HG03039 (cell line): Measurements from ENCODE around the gene HHATL.
"Not testable (repeated sequence)": the region's sequence is repeated elsewhere in the genome, so short reads cannot be mapped to it uniquely, and the experiment has no call there.

Experiments
- ATAC-seq: cut with Tn5 transposase; IDR thresholded peaks from one replicate; pipeline ENCODE4 v1.9.1; 2021; ENCODE audit warnings: mild to moderate bottlenecking, moderate library complexity; ENCODE audit not compliant: unreplicated experiment

The HHATL gene

DNA sequence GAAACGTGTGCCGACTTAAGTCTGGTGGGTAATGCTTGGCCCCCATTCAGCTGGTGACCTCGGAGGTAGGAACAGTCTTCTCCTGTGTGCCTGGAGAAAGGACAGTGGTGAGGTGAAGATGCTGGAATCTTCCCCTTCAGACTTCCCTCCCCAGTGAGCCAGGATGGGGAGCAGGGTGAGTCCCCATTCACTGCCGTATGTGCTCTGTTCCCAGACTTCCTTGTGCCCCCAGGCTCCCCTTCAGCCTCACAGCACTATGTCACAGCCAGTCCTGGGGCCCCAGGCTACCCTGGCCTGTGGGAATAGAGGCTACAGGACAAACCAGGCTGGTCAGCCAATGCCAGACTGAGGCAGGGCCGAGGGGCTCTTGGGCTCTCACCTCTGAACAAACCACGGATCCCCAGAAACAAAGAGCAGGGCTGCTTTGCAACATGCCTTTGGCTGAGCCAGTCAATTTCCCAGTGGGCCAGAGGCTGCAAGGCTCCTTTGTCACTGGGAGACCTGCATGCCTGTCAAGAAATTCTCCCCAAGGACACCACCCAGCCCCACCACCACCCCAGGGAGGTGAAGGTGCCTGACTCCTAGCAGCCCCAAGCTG is 31.8 kb upstream of the HHATL start:
- ATAC-seq = no peak

DNA sequence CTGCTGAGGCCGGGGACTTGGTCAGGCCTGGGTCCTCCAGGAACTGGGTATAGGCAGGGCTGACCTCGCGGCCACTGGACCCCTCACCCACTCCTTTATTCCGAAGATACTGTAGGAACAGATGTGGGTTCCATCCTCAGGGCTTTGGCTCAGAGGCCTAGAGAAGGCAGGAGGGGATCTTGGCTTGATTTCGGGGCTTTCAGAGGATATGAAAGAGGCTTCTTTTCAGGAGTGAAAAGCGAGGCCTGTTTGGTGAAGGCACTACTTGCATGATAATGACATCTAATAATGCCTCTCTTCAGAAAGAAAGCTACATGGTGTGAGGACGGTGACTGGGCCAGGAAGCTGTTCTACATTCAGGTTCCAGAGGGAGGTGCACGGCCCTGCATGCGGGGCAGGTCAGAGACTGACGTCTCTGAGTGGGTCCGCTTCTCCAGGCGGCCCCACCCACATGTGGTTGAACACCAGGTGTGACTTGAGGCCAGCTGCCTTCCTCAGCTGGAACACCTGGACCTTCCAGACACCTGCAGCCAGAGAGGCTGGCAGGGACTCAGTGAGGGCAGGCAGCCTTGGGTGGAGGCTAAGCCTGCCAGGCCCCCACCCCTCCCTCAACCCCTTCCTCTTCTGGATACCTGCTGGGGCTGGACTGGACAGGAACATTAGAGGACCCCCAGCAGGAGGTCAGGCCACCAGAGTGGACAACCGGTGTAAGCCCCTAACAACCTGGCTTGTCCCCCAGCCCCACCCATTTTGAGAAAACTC is 31.1 kb upstream of the HHATL start:
- no peak for ATAC-seq

DNA sequence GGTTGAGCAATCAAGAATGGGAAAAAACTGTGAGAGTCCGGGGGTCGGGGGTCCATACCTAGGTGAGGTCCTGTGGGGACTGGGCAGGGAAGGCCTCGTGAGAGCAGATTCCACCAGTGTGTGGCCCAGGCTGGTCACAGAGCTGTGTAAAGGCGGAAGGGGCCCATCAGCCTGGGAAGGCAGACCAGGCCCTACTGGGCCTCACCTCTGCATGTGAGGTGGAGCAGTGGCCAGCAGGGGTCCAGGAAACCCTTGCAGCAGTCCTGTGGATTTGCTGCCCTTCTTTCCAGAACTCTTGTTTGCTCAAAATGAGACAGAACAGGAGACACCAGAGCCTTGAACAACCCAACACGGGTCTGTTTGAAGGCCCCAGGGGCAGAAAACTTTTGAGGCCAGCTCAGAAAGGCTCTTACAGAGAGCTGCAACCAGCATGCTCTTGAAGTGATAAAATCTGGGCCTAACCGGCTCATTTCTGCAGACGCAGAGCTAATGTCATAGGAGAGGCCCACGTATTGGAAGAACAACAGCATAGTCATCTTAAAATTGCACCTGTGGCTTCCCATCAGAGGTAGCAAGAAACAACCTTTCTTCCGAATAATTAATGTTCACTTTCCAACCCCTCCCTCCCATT is 30.3 kb upstream of the HHATL start:
- ATAC-seq = no peak

DNA sequence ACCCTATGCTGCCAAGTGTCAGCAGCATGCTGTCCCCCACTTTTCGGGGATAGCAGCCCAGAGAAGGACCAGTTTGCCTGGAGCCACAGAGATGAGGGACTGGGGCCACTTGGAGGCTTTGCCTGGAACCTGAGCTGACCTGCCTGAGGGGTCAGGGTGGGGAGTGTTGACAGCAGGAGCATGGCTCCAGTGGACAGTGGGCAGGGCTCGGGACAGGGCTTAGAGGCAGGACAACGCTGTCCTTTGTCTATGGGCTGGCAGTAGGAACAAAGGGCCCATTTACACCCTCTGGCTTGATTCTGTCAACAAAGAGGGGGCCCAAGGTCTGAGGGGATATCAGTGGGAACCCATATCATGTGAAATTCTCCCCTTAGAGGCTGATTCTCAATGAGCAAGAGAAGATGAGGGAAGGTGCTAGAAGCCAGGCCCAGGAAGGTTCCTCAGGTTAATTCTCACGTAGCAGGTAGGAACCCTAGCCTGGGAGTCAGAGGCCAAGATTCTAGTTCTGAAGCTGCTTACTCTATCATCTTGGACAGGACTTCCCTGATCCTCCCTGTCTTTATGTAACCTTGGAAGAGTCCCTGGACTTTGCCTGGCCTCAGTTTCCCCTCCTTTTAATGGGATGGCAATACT is 29.7 kb upstream of the HHATL start:
- no peak for ATAC-seq

DNA sequence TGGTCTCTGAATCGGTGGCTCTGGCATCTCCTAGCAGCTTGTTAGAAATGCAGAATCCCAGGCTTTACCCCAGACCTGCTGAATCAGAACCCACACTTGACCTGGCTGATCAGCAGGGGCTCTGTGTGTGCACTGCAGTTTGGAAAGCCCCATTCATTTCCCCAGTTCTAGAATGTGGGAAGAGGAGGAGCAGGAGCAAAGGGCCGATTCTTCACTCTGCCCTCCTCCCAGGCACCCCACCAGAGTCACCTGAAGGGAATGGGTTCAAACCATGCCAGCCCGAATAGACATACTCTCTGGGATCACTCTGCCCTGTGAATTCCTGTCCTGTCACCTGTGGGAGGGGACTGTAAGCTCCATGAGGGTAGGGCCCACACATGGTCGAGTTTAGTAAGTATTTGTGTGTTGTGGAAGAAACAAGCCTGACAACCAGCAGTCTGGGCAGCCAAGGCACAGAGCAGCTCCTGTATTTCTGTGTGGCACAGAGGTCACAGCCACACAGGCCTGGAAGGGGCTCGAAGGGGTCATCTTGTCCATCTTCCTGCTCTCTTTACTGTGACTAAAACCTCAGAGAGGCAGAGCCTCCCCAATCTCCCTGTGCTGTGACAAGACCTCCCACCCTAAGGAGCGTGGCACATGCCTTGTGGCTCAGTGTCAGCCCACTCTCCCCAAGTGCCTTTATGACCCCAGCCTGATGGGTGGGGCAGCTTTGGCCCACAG is 29.0 kb upstream of the HHATL start:
- no peak for ATAC-seq

DNA sequence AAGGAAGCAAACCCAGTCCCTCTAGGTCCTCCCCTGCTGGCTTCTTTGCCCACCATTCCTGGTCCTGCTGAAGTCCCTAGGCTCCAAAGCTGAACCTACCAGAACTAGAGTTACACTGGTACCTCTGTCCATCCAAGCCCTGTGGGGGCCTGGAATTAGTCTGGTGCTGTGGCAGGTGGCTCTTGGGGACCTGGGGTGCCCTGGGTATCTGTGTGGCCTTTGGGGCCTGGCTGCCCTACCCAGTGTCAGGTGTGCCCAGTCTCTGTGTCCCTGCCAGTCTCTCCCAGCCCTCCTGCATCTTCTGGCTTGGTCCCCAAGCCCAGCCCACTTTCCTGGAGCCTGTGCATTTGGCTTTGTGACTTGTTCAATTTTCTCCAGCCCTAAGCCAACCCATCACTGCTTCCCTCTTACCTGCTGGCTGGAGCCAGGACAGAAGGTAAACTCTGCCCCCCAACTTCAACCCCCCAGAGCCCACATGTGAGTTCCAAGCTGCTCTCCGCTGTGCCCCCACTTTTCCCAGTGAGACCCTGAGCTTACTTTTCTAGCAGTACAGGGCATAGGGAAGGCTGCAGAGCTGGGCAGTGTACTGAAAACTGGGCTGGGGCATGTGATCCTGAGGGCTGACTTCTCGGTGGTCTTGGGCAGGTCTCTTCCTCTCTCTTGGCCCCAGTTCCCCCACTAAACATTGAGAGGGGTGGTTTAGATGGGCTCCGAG is 28.3 kb upstream of the HHATL start:
- ATAC-seq = no peak

DNA sequence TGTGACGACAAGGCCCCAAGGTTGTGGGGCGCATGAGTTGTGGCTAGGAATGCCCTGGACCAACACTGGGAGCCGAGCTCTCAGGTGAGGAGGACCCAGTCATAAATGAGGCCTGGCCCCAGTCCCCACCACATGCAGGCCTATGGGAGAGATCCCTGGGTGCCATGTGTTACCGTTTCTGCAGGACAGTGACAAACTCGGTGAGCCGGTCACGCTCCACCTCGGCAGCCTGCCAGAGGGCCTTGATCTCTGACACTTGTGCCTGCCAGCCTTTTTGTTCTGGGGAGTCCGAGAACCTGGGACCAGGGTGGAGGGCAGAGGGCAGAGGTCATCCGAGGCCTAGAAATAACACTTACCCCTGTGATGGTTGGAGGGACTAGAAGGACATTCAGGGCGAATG is 27.7 kb upstream of the HHATL start:
- ATAC-seq = no peak

DNA sequence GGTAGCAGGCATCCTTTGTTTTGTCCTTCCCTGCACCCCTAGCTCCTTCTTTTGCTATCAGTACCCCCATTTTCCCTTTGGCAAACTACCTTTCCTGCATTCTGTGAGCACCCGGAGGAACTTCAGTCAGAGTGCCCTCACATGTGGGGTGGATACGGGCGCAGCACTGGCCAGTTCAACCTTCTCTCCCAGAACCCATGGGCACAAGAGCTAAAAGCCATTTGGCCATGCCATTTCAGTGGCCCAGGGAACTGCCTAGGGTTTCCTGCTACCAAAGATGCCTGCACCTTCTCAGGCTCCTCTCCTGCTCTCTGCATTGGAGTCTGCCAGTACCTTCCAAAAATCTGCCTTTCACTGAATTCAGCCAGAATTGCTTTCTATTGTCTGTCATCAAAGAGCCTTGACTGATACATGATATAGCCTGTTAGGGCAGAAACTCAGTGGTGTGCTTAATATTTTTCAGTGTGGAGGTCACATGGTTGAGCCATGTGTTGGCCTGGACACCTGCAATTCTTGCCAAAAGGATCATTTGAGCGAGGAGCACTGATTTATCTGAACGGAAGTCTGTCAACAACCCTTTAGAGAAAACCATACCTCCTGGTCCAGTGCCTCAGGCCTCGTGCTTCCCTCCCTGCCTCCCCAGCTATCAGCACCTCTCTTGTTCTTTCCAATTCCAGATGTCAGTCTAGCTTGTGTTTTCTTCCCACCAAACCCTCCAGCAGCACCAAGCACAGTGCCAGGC is 27.0 kb upstream of the HHATL start:
- ATAC-seq = no peak

DNA sequence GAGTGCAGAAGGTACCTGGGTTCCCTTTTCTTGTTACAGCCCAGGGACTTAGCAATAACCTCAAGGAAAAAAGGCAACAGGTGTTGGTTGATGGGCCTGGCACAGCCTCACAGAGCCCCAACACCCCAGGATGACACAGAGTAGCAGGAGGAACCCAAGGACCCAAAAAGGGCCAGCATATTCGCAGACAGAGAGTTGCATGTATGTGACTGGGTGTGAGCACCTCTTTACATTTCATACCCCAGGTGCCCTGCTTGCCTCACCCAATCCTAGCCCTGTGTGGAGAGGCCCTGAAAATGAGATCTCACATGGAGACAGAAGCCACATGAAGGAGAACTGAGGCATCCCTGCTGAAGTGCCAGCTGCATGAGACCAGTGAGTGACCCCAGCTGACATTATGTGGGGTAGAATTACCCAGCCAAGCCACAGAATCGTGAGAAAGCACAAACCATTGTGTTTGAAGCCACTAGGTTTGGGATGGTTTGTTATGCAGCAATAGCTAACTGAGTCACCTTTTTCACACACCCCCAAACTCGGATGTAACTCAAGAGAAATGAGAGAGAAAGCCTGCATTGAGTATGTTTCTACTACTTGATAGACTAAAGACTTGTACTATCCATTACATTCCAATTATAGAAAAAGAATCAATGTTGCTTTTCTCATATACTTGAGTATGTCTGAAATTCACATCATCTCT is 26.2 kb upstream of the HHATL start:
- no peak for ATAC-seq

DNA sequence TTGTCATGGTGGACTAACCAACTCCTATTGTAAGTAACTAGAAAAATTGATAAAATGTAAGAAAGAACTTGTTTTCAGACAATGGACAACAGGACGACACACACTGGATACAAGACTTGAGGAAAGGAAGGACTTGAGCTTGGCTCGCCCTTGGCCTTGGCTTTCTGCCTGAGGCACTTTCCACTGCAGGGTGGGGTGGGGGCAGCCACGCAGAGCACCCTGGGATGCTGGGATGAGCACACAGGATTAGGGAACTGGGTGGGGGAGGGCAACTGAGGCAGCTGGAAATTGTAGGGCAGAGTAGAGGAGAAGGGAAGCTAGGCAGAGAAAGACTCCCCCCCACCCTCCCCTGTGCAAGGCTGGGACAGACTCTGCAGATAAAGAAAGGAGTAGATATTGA is 25.5 kb upstream of the HHATL start:
- no peak for ATAC-seq

DNA sequence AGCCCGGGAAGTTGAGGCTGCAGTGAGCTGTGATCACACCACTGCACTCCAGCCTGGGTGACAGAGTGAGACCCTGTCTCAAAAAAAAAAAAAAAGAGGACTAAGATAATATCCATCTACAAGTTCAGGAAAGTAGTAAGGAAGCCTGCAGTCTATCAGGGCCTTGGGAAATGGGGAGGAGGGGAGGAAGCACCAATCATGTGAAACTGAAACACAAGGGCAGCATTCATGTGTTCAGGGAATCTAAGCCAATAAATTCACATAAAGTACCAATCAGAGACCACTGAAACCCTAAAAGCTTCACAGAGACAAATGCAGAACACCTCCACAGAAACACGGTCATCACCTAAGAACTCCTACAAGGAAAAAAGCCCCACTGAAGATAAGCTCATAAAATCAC is 22.9 kb upstream of the HHATL start:
- ATAC-seq = no peak

DNA sequence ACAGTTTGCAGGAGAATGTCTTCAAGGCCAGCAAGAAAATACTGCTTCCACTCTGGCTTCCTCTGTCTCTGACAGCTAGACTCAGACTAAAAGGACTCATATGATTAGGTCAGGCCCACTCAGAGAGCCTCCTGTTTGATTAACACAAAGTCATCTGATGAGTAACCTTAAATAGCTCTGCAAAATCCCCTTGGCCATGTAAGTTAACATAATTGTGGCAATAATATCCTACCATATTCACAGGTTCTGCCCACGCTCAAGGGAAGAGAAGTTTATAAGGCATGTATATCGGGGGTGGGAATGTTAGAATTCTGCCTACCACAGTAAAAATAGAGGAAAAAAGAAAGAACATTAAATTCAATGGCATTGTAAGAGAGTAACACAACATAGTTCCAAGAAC is 20.6 kb upstream of the HHATL start:
- no peak for ATAC-seq

DNA sequence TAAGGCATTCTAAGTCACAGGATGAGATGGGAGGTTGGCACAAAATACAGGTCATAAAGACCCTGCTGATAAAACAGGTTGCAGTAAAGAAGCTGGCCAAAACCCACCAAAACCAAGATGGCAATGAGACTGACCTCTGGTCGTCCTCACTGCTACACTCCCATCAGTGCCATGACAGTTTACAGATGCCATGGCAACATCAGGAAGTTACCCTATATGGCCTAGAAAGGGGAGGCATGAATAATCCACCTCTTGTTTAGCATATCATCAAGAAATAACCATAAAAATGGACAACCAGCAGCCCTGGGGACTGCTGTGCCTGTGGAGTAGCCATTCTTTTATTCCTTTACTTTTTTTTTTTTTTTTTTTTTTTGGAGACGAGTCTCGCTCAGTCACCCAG is 19.8 kb upstream of the HHATL start:
- not testable (repeated sequence) for ATAC-seq

DNA sequence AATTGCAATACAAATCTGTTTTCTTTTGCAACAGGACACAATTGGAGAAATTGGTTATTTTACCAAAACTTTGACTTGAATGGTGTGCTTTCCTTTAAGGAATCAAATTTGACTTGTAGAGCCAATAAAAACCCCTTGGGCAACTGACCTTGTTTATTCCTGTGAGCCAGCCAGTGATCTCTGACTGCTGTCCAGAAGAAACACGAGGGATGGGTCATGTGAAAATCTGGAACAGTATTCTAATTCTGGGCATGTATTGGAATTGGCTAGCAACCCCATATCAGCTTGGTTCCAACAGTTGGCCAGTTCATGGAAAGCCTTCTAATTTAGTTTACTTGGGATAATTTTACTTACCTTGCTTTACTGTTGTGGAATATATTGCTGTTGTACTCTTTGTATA is 19.1 kb upstream of the HHATL start:
- no peak for ATAC-seq

DNA sequence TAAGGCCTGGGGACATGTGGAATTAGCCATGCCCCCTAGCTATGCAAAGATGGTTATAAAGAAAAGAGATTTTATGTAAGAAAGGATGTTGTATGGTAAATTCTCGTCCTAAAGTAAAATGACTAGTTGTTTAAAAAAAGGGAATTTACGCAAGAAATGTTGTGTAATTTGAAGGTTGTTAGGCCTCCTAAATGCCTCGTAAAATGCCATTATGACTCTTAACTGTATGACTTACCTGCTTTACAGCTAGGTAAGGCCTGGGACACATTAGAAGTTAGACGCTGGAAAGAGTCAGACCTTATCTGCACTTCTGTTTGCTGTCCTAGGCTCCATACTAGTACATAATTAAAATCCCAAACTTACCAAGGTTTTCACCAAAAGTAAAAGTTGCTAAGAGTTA is 17.5 kb upstream of the HHATL start:
- ATAC-seq = no peak

DNA sequence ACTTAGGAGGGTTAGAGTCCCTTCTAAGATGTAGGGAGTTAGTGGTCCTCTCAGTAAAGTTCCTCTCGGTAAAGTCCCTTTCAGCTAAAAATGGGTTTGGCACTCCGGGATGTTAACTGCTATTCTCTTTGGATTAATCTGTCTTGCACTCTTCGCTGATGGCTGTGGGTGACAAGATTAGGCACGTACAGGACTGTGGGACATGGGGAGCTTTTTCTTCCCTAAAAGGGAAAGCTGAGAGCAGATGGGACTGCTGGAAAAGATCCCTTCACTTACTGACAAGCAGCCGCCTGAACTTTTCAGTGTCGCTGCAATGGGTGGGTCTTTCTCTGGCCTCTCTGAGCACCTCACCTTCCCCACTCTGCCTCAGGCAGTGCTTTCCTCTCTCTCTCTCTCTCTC is 16.4 kb upstream of the HHATL start:
- no peak for ATAC-seq

DNA sequence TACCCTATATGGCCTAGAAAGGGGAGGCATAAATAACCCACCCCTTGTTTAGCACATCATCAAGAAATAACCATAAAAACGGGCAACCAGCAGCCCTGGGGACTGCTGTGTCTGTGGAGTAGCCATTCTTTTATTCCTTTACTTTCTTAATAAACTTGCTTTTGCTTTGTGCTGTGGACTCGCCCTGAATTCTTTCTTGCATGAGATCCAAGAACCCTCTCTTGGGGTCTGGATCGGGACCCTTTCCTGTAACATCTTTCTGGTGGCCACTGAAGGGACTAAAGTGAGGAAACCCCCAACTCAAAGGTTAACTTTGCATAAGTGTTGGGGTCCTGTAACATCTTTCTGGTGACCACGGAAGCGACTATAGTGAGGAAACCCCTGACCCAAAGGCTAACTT is 15.7 kb upstream of the HHATL start:
- ATAC-seq = no peak

DNA sequence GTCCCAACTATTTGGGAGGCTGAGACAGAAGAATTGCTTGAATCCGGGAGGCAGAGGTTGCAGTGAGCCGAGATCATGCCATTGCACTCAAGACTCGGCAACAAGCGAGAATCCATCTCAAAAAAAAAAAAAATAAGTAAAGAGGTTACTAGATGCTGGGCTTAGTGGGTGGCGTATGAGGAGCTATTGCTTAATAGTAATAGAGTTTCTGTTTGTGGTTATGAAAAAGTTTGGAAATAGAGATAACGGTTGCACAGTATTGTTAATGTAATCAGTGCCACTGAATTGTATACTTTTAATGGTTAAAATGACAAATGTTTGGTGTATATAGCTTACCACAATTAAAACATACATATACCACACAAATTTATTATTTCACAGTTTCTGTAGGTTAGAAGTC is 14.7 kb upstream of the HHATL start:
- ATAC-seq = no peak

DNA sequence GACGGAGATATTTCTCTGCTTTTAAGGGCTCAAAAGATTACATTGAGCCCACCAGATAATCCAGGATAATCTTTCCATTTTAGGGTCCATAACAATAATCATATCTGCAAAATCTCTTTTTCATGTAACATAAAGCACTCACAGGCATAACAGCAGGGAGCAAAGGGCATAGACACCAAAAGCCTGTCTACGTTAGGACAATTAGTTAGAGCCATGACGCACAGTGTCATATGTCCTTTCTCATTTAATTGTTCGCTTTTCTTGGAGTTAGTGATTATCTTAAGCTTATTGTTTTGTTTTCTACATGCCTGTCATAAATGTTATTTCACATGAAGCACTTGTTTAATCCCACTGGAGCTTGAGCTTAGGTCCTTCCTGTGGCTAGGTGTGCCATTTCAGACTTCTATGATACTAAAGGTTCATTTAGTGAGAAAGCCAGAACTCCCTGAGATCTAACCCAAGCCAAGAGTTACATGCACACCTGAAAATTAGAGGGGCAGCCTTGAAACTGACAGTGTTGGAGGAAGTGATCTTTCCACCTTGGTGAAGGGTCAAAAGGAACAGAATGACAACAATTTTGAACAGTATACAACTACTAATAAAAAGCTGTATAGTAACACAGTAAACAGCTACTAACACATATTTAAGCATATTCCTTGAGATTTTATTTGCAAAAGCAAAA is 11.7 kb upstream of the HHATL start:
- no peak for ATAC-seq
